ENCODE data around the gene DDC. TPM values are rescaled to one million over a fixed set of nuclear protein-coding genes. Genes with fewer than 3 reads are reported as not detected.

The DDC gene
- polyA plus RNA-seq, 2 of the 4 experiments (the other 2 are of a cell fraction): 1.3 to 2.8 TPM

DNA sequence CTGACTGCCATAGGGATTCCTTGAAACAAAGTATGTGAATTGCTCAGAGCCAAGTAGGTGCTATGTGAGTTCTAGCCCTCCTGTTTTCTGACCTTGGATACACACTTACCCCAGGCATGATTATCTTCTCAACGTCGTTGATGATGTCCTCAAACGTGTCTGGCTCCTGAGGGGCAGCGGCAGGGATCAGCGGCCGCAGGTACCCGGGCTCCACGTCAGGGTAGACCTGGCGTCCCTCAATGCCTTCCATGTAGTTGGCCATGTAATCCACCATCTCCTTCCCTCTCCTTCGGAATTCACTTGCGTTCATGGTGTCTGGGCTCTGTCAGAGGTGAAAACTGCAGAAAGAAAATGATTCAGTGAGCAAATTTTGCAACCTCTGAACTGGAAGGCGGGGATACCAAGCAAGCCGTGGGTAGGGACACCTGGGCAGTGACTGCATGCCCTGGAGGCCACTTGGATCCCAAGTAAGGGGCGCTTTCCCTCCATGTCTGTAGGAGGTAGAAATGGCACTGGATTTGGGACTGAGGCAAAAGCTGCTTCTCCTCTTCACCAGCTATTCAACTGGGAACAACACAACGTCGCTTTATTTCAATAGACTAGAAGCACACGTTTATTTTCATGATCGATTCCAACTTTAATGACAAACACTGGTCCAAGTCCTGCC is 21.3 kb downstream of the DDC start:
- no peak for DNase-seq (ENCODE audit: low read depth in 1 of 2, low spot score in 1 of 2)
- ATAC-seq: no peak
- Histone ChIP-seq H3K4me2 (no peak overlapping the region), H3K4me1 (no peaks in the 10 kb centered on the region), H3K9me3 (no peaks in the 10 kb centered on the region), H3K4me3 (no peak overlapping the region), H3K27ac (no peak overlapping the region)
- TF ChIP-seq HOXB13 (CRISPR knock-in tag; IDR thresholded peaks at IDR 0.05; ENCODE audit: low read depth) (no peak), TP53 (CRISPR knock-in tag; IDR thresholded peaks at IDR 0.05) (no peak), MAZ (IDR thresholded peaks at IDR 0.05; ENCODE audit: borderline replicate concordance, low read depth, low read length) (no peak), NR3C1 (IDR thresholded peaks at IDR 0.05) (no peak), MAFK (IDR thresholded peaks at IDR 0.05; ENCODE audit: partially characterized antibody) (no peak), NFE2L2 (conservative IDR thresholded peaks at IDR 0.05; ENCODE audit: low read length) (no peak), HOXB5 (CRISPR knock-in tag; IDR thresholded peaks at IDR 0.05) (no peak), TFCP2L1 (CRISPR knock-in tag; IDR thresholded peaks at IDR 0.05) (no peak), MYC (IDR thresholded peaks at IDR 0.05; ENCODE audit: borderline replicate concordance, low read length) (no peak), CEBPB (IDR thresholded peaks at IDR 0.05) (no peak), EP300 (IDR thresholded peaks at IDR 0.05) (no peak), EHMT2 (IDR thresholded peaks at IDR 0.05; ENCODE audit: low read depth) (no peak), RNF2 (IDR thresholded peaks at IDR 0.05; ENCODE audit: borderline replicate concordance, low read depth) (no peak), KDM1A (IDR thresholded peaks at IDR 0.05; ENCODE audit: low read depth) (no peak), CHD2 (IDR thresholded peaks at IDR 0.05; ENCODE audit: low read length, partially characterized antibody) (no peak), RFX5 (IDR thresholded peaks at IDR 0.05) (no peak), RCOR1 (IDR thresholded peaks at IDR 0.05; ENCODE audit: low read depth, low read length) (no peak), POLR2A (IDR thresholded peaks at IDR 0.05; ENCODE audit: low read length) (no peak)
- TF ChIP-seq, protein P1, sequence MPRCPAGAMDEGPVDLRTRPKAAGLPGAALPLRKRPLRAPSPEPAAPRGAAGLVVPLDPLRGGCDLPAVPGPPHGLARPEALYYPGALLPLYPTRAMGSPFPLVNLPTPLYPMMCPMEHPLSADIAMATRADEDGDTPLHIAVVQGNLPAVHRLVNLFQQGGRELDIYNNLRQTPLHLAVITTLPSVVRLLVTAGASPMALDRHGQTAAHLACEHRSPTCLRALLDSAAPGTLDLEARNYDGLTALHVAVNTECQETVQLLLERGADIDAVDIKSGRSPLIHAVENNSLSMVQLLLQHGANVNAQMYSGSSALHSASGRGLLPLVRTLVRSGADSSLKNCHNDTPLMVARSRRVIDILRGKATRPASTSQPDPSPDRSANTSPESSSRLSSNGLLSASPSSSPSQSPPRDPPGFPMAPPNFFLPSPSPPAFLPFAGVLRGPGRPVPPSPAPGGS (IDR thresholded peaks at IDR 0.05): no peak
- ChIA-PET POLR2A (no interaction called here), CTCF (interaction anchor here (1.6 kb wide), 1 partner anchor 76 kb away, joined by 7 read pairs; no protein-coding TSS in a partner anchor)
- 73% methylated on average over 18 of the region's 18 CpGs for WGBS (ENCODE audit: missing lambda C conversion rate)
- FAIRE-seq: no peak

DNA sequence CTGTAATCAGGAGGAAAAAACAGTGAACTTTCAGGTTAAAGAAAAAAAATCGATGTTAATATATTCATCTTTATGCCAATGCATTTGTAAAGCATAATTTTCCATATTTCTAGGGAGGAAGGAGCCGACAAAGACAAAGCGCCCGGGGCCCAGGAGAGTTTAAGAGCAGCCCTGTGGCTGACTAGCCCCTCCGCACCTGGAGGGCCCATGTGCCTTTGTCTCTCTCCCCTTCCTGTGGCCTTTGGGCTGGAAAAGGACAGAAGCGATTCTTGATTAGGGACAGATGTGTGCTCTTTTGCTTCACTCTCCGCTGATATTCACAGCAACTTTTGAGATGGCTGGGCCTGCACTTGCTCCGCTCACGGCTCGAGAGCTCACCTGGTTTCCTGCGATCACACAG is 23.1 kb downstream of the DDC start:
- Histone ChIP-seq H3K27ac (no peak overlapping the region), H3K4me3 (no peak overlapping the region), H3K4me1 (no peaks in the 10 kb centered on the region), H3K4me2 (no peak overlapping the region), H3K9me3 (no peaks in the 10 kb centered on the region)
- WGBS (ENCODE audit: missing lambda C conversion rate): 80% methylated on average over 11 of the region's 11 CpGs
- DNase-seq (ENCODE audit: low read depth in 1 of 2, low spot score in 1 of 2) (no peak), ATAC-seq (no peak), FAIRE-seq (no peak)
- CTCF ChIA-PET: interaction anchor here (0.6 kb wide), 1 partner anchor 600 kb away, joined by 4 read pairs; no protein-coding TSS in a partner anchor
- POLR2A ChIA-PET: no interaction called here
- no peak for TF ChIP-seq NR3C1 (IDR thresholded peaks at IDR 0.05)
- no peak for TF ChIP-seq HDAC2 (IDR thresholded peaks at IDR 0.05)
- no peak for TF ChIP-seq EHMT2 (IDR thresholded peaks at IDR 0.05; ENCODE audit: low read depth)
- TF ChIP-seq CEBPB (IDR thresholded peaks at IDR 0.05): no peak
- no peak for TF ChIP-seq CHD4 (IDR thresholded peaks at IDR 0.05; ENCODE audit: borderline replicate concordance)
- no peak for TF ChIP-seq MYC (IDR thresholded peaks at IDR 0.05; ENCODE audit: borderline replicate concordance, low read length)
- no peak for TF ChIP-seq FOXS1 (CRISPR knock-in tag; IDR thresholded peaks at IDR 0.05)
- TF ChIP-seq KDM5A (IDR thresholded peaks at IDR 0.05): no peak
- no peak for TF ChIP-seq RARB (CRISPR knock-in tag; IDR thresholded peaks at IDR 0.05)
- TF ChIP-seq POLR2AphosphoS2 (conservative IDR thresholded peaks at IDR 0.05; ENCODE audit: low read length): no peak
- TF ChIP-seq SREBF2 (IDR thresholded peaks at IDR 0.05): no peak
- no peak for TF ChIP-seq ZFP36 (IDR thresholded peaks at IDR 0.05; ENCODE audit: borderline replicate concordance, partially characterized antibody)
- no peak for TF ChIP-seq EHF (CRISPR knock-in tag; IDR thresholded peaks at IDR 0.05)
- TF ChIP-seq CBX8 (IDR thresholded peaks at IDR 0.05): no peak
- TF ChIP-seq RCOR1 (IDR thresholded peaks at IDR 0.05; ENCODE audit: low read depth, low read length): no peak
- no peak for TF ChIP-seq HOXB5 (CRISPR knock-in tag; IDR thresholded peaks at IDR 0.05)
- TF ChIP-seq, protein P2, sequence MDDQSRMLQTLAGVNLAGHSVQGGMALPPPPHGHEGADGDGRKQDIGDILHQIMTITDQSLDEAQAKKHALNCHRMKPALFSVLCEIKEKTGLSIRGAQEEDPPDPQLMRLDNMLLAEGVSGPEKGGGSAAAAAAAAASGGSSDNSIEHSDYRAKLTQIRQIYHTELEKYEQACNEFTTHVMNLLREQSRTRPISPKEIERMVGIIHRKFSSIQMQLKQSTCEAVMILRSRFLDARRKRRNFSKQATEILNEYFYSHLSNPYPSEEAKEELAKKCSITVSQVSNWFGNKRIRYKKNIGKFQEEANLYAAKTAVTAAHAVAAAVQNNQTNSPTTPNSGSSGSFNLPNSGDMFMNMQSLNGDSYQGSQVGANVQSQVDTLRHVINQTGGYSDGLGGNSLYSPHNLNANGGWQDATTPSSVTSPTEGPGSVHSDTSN (IDR thresholded peaks at IDR 0.05): no peak
